ENCODE measurements around the gene FGFBP3.

DNA sequence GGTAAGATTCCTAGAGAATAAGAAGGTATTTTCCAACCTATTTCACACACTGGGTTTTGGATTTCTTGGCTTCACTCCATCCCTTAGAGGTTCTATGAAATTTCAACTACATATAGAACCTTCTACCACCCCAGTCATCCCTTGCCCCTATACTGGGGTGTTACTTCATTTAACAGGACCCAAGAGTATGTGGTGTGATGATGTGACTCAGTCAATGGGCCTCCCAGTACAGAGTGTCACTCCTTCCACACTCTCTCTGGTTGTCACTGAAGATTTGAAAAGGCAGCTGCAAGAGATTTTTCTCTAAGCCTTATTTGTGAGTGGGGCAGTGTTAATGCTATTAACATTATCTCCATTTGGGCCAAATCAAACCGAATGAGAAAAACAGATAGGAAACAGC, 33.5 kb downstream of the FGFBP3 start:
- TF ChIP-seq, protein P1, sequence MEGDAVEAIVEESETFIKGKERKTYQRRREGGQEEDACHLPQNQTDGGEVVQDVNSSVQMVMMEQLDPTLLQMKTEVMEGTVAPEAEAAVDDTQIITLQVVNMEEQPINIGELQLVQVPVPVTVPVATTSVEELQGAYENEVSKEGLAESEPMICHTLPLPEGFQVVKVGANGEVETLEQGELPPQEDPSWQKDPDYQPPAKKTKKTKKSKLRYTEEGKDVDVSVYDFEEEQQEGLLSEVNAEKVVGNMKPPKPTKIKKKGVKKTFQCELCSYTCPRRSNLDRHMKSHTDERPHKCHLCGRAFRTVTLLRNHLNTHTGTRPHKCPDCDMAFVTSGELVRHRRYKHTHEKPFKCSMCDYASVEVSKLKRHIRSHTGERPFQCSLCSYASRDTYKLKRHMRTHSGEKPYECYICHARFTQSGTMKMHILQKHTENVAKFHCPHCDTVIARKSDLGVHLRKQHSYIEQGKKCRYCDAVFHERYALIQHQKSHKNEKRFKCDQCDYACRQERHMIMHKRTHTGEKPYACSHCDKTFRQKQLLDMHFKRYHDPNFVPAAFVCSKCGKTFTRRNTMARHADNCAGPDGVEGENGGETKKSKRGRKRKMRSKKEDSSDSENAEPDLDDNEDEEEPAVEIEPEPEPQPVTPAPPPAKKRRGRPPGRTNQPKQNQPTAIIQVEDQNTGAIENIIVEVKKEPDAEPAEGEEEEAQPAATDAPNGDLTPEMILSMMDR (IDR thresholded peaks at IDR 0.05) = no peak
- TF ChIP-seq EZH2 (IDR thresholded peaks at IDR 0.05; ENCODE audit: borderline replicate concordance, insufficient read depth, low read depth, low read length, poor library complexity, severe bottlenecking) = no peak
